Keratinocyte (primary cell): ENCODE results near the gene ZNF562. TPM values are rescaled to one million over a fixed set of nuclear protein-coding genes. Genes with fewer than 3 reads are reported as not detected.

Source experiments
- DNase-seq: peaks from one replicate; pipeline ENCODE4 v3.0.0-alpha.2; 2011; ENCODE audit warnings: low read depth, missing footprints, low spot score
- FAIRE-seq: peaks from 2 replicates; lab custom pipeline; 2011; peaks lifted over from hg19 to GRCh38; lab: Jason Lieb, UNC
- H2AFZ ChIP-seq: 2 replicates; pipeline ENCODE4 v1.6.0; 2012; ENCODE audit warnings: low read length, control low read depth, inconsistent platforms; ENCODE audit not compliant: control insufficient read depth
- H3K27ac ChIP-seq: 2 replicates; pipeline ENCODE4 v1.5.1; 2011; ENCODE audit warnings: low read length; ENCODE audit not compliant: control insufficient read depth, insufficient read depth
- H3K27me3 ChIP-seq: 3 replicates; pipeline ENCODE4 v1.6.0; 2011; ENCODE audit warnings: low read length; ENCODE audit not compliant: control insufficient read depth, insufficient read depth; ENCODE audit errors: extremely low read depth
- H3K36me3 ChIP-seq, 2 experiments: 2 replicates in 1 of 2; 3 replicates in 1 of 2; pipeline ENCODE4 v1.5.1; 2011; ENCODE audit warnings: low read length in 2 of 2, mild to moderate bottlenecking in 1 of 2; ENCODE audit not compliant: control insufficient read depth in 2 of 2, insufficient read depth in 2 of 2; ENCODE audit errors: extremely low read depth in 1 of 2
- H3K4me1 ChIP-seq: 3 replicates; pipeline ENCODE4 v1.5.1; 2011; ENCODE audit warnings: low read length; ENCODE audit not compliant: control insufficient read depth, insufficient read depth; ENCODE audit errors: extremely low read depth
- H3K4me2 ChIP-seq: 3 replicates; pipeline ENCODE4 v1.6.0; 2011; ENCODE audit warnings: low read depth, low read length; ENCODE audit not compliant: control insufficient read depth, insufficient read depth; ENCODE audit errors: extremely low read depth
- H3K4me3 ChIP-seq, 3 experiments: fragments of 200-600 bp in 1 of 3; sonication (generic) in 1 of 3; 2 replicates in 2 of 3; 3 replicates in 1 of 3; pipeline ENCODE4 v1.5.1; 2011 to 2016; ENCODE audit warnings: low read length in 3 of 3, mild to moderate bottlenecking in 3 of 3, control low read depth in 2 of 3, inconsistent platforms in 1 of 3, low read depth in 1 of 3, mixed read lengths in 1 of 3, mixed run types in 1 of 3, moderate library complexity in 1 of 3; ENCODE audit not compliant: control insufficient read depth in 2 of 3, insufficient read depth in 2 of 3; ENCODE audit errors: extremely low read depth in 1 of 3
- H3K79me2 ChIP-seq: 2 replicates; pipeline ENCODE4 v1.6.0; 2012; ENCODE audit warnings: low read length; ENCODE audit not compliant: control insufficient read depth, insufficient read depth
- H3K9ac ChIP-seq: 3 replicates; pipeline ENCODE4 v1.6.0; 2011; ENCODE audit warnings: low read length; ENCODE audit not compliant: control insufficient read depth, insufficient read depth; ENCODE audit errors: extremely low read depth
- H3K9me1 ChIP-seq: 3 replicates; pipeline ENCODE4 v1.6.0; 2011; ENCODE audit warnings: low read length; ENCODE audit not compliant: control insufficient read depth, insufficient read depth; ENCODE audit errors: extremely low read depth
- H3K9me3 ChIP-seq: 2 replicates; pipeline ENCODE4 v1.5.1; 2012; ENCODE audit warnings: low read depth, low read length; ENCODE audit not compliant: control insufficient read depth
- H4K20me1 ChIP-seq: 3 replicates; pipeline ENCODE4 v1.6.0; 2011; ENCODE audit warnings: low read length; ENCODE audit not compliant: control insufficient read depth, insufficient read depth; ENCODE audit errors: extremely low read depth
- CTCF ChIP-seq, 3 experiments: IDR thresholded peaks in 1 of 3; conservative IDR thresholded peaks in 1 of 3; optimal IDR thresholded peaks in 1 of 3; 2 replicates in 2 of 3; 3 replicates in 1 of 3; pipeline versions ENCODE3 to v1.5.1; 2011; ENCODE audit warnings: low read length in 3 of 3, mild to moderate bottlenecking in 3 of 3, moderate library complexity in 2 of 3, control low read depth in 1 of 3, inconsistent platforms in 1 of 3; ENCODE audit not compliant: insufficient read depth in 2 of 3; ENCODE audit errors: extremely low read depth in 1 of 3
- EZH2 ChIP-seq: IDR thresholded peaks from one replicate; pipeline ENCODE4 v1.6.1; 2012; ENCODE audit warnings: inconsistent platforms, mild to moderate bottlenecking, low read length, moderate library complexity
- dilution Hi-C: fragments of 300-500 bp; cut with MboI; formaldehyde crosslinking; loops from one replicate; pipeline ENCODE4 v1.7.0; 2020; ENCODE audit warnings: low sequenced_read_pairs; ENCODE audit not compliant: extremely low pct_ligation_motif_present
- polyA plus RNA-seq, 5 experiments: library from polyadenylated mRNA; depleted of rRNA in 3 of 5; stranded (reverse) in 3 of 5; stranded (forward) in 1 of 5; unstranded in 1 of 5; fragments of >200 nt; gene quantifications; 1 replicate in 1 of 5; 2 replicates in 3 of 5; 3 replicates in 1 of 5; pipeline versions ENCODE4 v1.2.1 to v1.2.3, GENCODE V29; 2011 to 2012; ENCODE audit warnings: missing spikeins in 2 of 5, low read depth in 1 of 5, low replicate concordance in 1 of 5

Gene ZNF562
- polyA plus RNA-seq, 1 donor (not counting 4 experiments of a cell fraction or from before 2014, with no cell fraction given), result 21.1 TPM

DNA sequence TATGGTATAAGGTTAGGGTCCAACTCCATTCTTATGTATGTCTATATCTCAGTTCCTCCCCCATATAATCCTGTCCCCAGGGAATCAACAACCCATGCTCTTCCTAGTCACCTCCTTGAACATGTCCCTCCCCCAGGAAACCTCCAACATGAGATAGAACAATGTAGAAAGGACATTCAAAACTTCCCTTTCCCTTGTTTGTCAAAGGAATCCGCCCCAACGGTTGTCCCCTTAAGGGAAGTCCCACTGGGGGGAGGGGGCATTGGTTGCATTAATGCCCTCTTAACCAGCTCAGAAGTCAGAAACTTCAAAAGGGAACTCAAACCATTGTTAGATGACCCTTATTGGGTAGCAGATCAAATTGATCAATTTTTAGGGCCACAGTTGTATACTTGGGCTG, 47.0 kb downstream of the ZNF562 start:
- H3K9me1 ChIP-seq, result no peaks in the 10 kb centered on the region
- no peak overlapping the region for H3K9ac ChIP-seq
- H3K27me3 ChIP-seq, result no peaks in the 10 kb centered on the region
- no peaks in the 10 kb centered on the region for H3K9me3 ChIP-seq
- H3K79me2 ChIP-seq, result no peaks in the 10 kb centered on the region
- DNase-seq, result no peak
- H3K4me2 ChIP-seq, result no peak overlapping the region
- H3K4me1 ChIP-seq, result peaks cover 3% of the 10 kb centered on the region
- H3K4me3 ChIP-seq, result no peak overlapping the region
- no peaks in the 10 kb centered on the region for H4K20me1 ChIP-seq
- dilution Hi-C loops, result no loop called here
- H2AFZ ChIP-seq, result no peak overlapping the region
- no peak for FAIRE-seq
- TF ChIP-seq CTCF (optimal IDR thresholded peaks at IDR 0.05 in 1 of 3, IDR thresholded peaks at IDR 0.05 in 1 of 3, conservative IDR thresholded peaks at IDR 0.05 in 1 of 3; ENCODE audit: extremely low read depth in 1 of 3, insufficient read depth in 2 of 3, low read length in 3 of 3) (no peak), EZH2 (no peak)
- peaks cover 8 to 11% of the 10 kb centered on the region in 2 experiments for H3K36me3 ChIP-seq
- H3K27ac ChIP-seq, result no peak overlapping the region

GRCh38 chr19:9622531-9622930, 52.4 kb downstream of the ZNF562 start:
- Histone ChIP-seq H4K20me1 (no peaks in the 10 kb centered on the region), H3K27ac (peak overlapping the region; percentile 90), H3K4me2 (peak overlapping the region; percentile 83), H2AFZ (peak overlapping the region; percentile 23), H3K4me1 (peaks cover 14% of the 10 kb centered on the region), H3K9me1 (no peaks in the 10 kb centered on the region), H3K36me3 (peaks cover 4 to 14% of the 10 kb centered on the region in 2 experiments), H3K4me3 (peak overlapping the region; percentile 29 to 74 (median 62)), H3K9me3 (no peaks in the 10 kb centered on the region), H3K9ac (peak overlapping the region; percentile 41), H3K27me3 (no peaks in the 10 kb centered on the region), H3K79me2 (peaks cover 27% of the 10 kb centered on the region)
- DNase-seq, result no peak
- TF ChIP-seq EZH2 (no peak), CTCF (optimal IDR thresholded peaks at IDR 0.05 in 1 of 3, IDR thresholded peaks at IDR 0.05 in 1 of 3, conservative IDR thresholded peaks at IDR 0.05 in 1 of 3; ENCODE audit: extremely low read depth in 1 of 3, insufficient read depth in 2 of 3, low read length in 3 of 3) (no peak)
- FAIRE-seq, result peak; percentile 46
- dilution Hi-C loops, result no loop called here
